Dedifferentiated amniotic fluid mesenchymal stem cell (primary cell): ENCODE results near the gene GRIP2.

Source experiments
- DNase-seq: peaks from one replicate; pipeline ENCODE4 v3.0.0-alpha.2; 2016; ENCODE audit errors: extremely low spot score

GRIP2 gene

GRCh38 chr3:14539742-14540491 lies at the start of gene GRIP2:
GRIP2 (minus strand) TSS chr3:14540342; CDS start chr3:14540308, 34 bp downstream.
- no peak for DNase-seq

- DNase-seq = no peak
Measured at GRCh38 chr3:14588425-14589112, 48.4 kb upstream of the GRIP2 start.

GRCh38 chr3:14587740-14588360 lies 47.7 kb upstream of the GRIP2 start:
- DNase-seq = no peak

GRCh38 chr3:14586611-14587010 lies 46.5 kb upstream of the GRIP2 start:
- DNase-seq = no peak

- DNase-seq = no peak
Measured at GRCh38 chr3:14583548-14584091, 43.5 kb upstream of the GRIP2 start.

GRCh38 chr3:14582045-14582410 lies 41.9 kb upstream of the GRIP2 start:
- DNase-seq = no peak

- DNase-seq = no peak
Measured at GRCh38 chr3:14581334-14582044, 41.3 kb upstream of the GRIP2 start.

- no peak for DNase-seq
Measured at GRCh38 chr3:14577897-14578296, 37.8 kb upstream of the GRIP2 start.

- DNase-seq = no peak
Measured at GRCh38 chr3:14576163-14576562, 36.0 kb upstream of the GRIP2 start.

GRCh38 chr3:14574183-14574582 lies 34.0 kb upstream of the GRIP2 start:
- DNase-seq = no peak

GRCh38 chr3:14573706-14574105 lies 33.6 kb upstream of the GRIP2 start:
- no peak for DNase-seq

- no peak for DNase-seq
Measured at GRCh38 chr3:14570864-14571263, 30.7 kb upstream of the GRIP2 start.

GRCh38 chr3:14570089-14570488 lies 29.9 kb upstream of the GRIP2 start:
- DNase-seq = no peak

GRCh38 chr3:14569474-14570000 lies 29.4 kb upstream of the GRIP2 start:
- DNase-seq = no peak

GRCh38 chr3:14568269-14568668 lies 28.1 kb upstream of the GRIP2 start:
- DNase-seq = no peak

GRCh38 chr3:14566812-14567211 lies 26.7 kb upstream of the GRIP2 start:
- no peak for DNase-seq

GRCh38 chr3:14565868-14566588 lies 25.9 kb upstream of the GRIP2 start:
- no peak for DNase-seq

GRCh38 chr3:14564741-14565140 lies 24.6 kb upstream of the GRIP2 start:
- no peak for DNase-seq

- no peak for DNase-seq
Measured at GRCh38 chr3:14563946-14564539, 23.9 kb upstream of the GRIP2 start.

- no peak for DNase-seq
Measured at GRCh38 chr3:14562121-14562890, 22.2 kb upstream of the GRIP2 start.
